Measurements from ENCODE around the gene EPHX1.
A peak's percentile ranks its signal among the peaks of the same experiment; 100 is the strongest.

EPHX1 gene

GRCh38 chr1:225768662-225769426 lies 41.1 kb upstream of the EPHX1 start:
- H3K9me3 ChIP-seq = no peaks in the 10 kb centered on the region
- peak in 1 of 2 donors; percentile 32 for DNase-seq
- no peaks in the 10 kb centered on the region for H3K27me3 ChIP-seq
- peaks cover 0 to 65% (median 43%) of the 10 kb centered on the region in 4 donors for H3K4me1 ChIP-seq
- H3K27ac ChIP-seq = no peak overlapping the region
- intact Hi-C loops (cut with DNase I; ENCODE audit: low total_unique reads) = loop anchor here (10.0 kb wide), 1 partner anchor 214 kb away; no protein-coding TSS in a partner anchor
- no peak overlapping the region for H3K4me3 ChIP-seq
- TF ChIP-seq, protein P1, sequence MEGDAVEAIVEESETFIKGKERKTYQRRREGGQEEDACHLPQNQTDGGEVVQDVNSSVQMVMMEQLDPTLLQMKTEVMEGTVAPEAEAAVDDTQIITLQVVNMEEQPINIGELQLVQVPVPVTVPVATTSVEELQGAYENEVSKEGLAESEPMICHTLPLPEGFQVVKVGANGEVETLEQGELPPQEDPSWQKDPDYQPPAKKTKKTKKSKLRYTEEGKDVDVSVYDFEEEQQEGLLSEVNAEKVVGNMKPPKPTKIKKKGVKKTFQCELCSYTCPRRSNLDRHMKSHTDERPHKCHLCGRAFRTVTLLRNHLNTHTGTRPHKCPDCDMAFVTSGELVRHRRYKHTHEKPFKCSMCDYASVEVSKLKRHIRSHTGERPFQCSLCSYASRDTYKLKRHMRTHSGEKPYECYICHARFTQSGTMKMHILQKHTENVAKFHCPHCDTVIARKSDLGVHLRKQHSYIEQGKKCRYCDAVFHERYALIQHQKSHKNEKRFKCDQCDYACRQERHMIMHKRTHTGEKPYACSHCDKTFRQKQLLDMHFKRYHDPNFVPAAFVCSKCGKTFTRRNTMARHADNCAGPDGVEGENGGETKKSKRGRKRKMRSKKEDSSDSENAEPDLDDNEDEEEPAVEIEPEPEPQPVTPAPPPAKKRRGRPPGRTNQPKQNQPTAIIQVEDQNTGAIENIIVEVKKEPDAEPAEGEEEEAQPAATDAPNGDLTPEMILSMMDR (IDR thresholded peaks at IDR 0.05) = no peak
- no peaks in the 10 kb centered on the region for H3K36me3 ChIP-seq

- H3K4me1 ChIP-seq = peaks cover 0 to 58% (median 35%) of the 10 kb centered on the region in 4 donors
- TF ChIP-seq, protein P1 (IDR thresholded peaks at IDR 0.05) = no peak
- no peak overlapping the region for H3K4me3 ChIP-seq
- H3K9me3 ChIP-seq = no peaks in the 10 kb centered on the region
- no peaks in the 10 kb centered on the region for H3K27me3 ChIP-seq
- peak in 1 of 2 donors; percentile 46 for DNase-seq
- intact Hi-C loops (cut with DNase I; ENCODE audit: low total_unique reads) = loop anchor here (10.0 kb wide), 1 partner anchor 215 kb away; no protein-coding TSS in a partner anchor
- H3K36me3 ChIP-seq = no peaks in the 10 kb centered on the region
- H3K27ac ChIP-seq = no peak overlapping the region
Measured at GRCh38 chr1:225769687-225770086, 40.2 kb upstream of the EPHX1 start.

- peak in 1 of 2 donors; percentile 33 for DNase-seq
- intact Hi-C loops (cut with DNase I; ENCODE audit: low total_unique reads) = no loop called here
Measured at GRCh38 chr1:225770561-225771248, 39.2 kb upstream of the EPHX1 start.

DNA sequence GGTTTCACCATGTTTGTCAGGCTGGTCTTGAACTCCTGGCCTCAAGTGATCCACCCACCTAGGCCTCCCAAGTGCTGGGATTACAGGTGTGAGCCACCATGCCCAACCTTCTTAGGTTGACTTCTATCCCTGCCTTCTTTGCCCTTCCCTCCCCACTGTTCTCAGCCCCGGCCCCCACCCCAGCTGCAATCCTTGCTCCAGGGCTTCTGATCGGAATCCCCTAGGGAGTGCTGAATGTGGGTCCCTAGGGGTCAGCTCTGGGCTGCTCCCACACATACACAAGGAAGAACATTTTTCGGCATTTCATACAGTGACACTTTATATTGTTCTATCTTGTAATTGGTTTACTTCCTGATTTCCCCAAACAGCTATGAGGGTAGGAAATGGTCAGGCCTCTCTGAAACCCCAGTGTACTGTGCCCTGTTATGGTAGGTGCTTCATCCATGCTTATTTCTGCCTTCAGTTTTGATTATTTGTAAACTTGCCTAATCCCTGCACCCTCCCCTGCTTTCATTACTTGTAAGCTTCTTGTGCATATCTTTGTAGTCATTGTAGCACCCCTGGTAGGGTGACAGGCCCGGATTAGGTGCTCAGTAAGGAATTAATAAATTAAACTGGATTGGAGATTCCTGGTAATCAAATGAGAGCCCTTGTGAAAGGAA lies 38.1 kb upstream of the EPHX1 start:
- Histone ChIP-seq H3K27me3 (no peaks in the 10 kb centered on the region), H3K4me3 (no peak overlapping the region), H3K27ac (peak overlapping the region; percentile 14 to 27), H3K9me3 (no peaks in the 10 kb centered on the region), H3K36me3 (no peaks in the 10 kb centered on the region), H3K4me1 (peaks cover 0 to 57% (median 25%) of the 10 kb centered on the region in 4 donors)
- TF ChIP-seq, protein P1 (IDR thresholded peaks at IDR 0.05) = no peak
- DNase-seq = peak in 1 of 2 donors; percentile 23
- intact Hi-C loops (cut with DNase I; ENCODE audit: low total_unique reads) = no loop called here

More at GRCh38 chr1:225770561-225771248, 39.2 kb upstream of the EPHX1 start:
- H3K4me3 ChIP-seq = no peak overlapping the region
- H3K27ac ChIP-seq = no peak overlapping the region
- H3K4me1 ChIP-seq = peaks cover 0 to 58% (median 32%) of the 10 kb centered on the region in 4 donors
- H3K27me3 ChIP-seq = no peaks in the 10 kb centered on the region
- H3K9me3 ChIP-seq = no peaks in the 10 kb centered on the region
- TF ChIP-seq, protein P1 (IDR thresholded peaks at IDR 0.05) = no peak
- H3K36me3 ChIP-seq = no peaks in the 10 kb centered on the region

GRCh38 chr1:225772323-225772768 lies 37.6 kb upstream of the EPHX1 start:
- no peak overlapping the region for H3K4me3 ChIP-seq
- H3K9me3 ChIP-seq = no peaks in the 10 kb centered on the region
- TF ChIP-seq, protein P1 (IDR thresholded peaks at IDR 0.05) = peak; percentile 89 to 95
- peak overlapping the region; percentile 14 to 27 for H3K27ac ChIP-seq
- H3K4me1 ChIP-seq = peaks cover 0 to 57% (median 23%) of the 10 kb centered on the region in 4 donors
- no peaks in the 10 kb centered on the region for H3K27me3 ChIP-seq
- no peaks in the 10 kb centered on the region for H3K36me3 ChIP-seq
- DNase-seq = peak; percentile 82 to 90
- intact Hi-C loops (cut with DNase I; ENCODE audit: low total_unique reads) = no loop called here
